Measurements from ENCODE around the gene SMAP2.

GRCh38 chr1:40393173-40393572 is 19.6 kb downstream of the SMAP2 start:
- no peak for TF ChIP-seq CTCF (conservative IDR thresholded peaks at IDR 0.05 in 1 of 2, IDR thresholded peaks at IDR 0.05 in 1 of 2; ENCODE audit: low read depth in 1 of 2, low read length in 2 of 2)
- TF ChIP-seq EZH2 (IDR thresholded peaks at IDR 0.05; ENCODE audit: low read length, missing control alignments) = no peak

Measured in fibroblast of lung (primary cell).